ENCODE results near the gene HOXA5.

HOXA5 gene

GRCh38 chr7:27182861-27183681 lies 39.6 kb upstream of the HOXA5 start:
- peak; percentile 39 for DNase-seq (ENCODE audit: low spot score)

GRCh38 chr7:27182285-27182841 lies 38.9 kb upstream of the HOXA5 start:
- DNase-seq (ENCODE audit: low spot score), result no peak

GRCh38 chr7:27181795-27182275 lies 38.4 kb upstream of the HOXA5 start:
- DNase-seq (ENCODE audit: low spot score), result no peak

GRCh38 chr7:27180431-27181420 lies 37.2 kb upstream of the HOXA5 start:
- DNase-seq (ENCODE audit: low spot score), result no peak

- DNase-seq (ENCODE audit: low spot score), result peak; percentile 82
Measured at GRCh38 chr7:27179503-27180430, 36.3 kb upstream of the HOXA5 start.

- peak; percentile 39 for DNase-seq (ENCODE audit: low spot score)
Measured at GRCh38 chr7:27179030-27179429, 35.5 kb upstream of the HOXA5 start.

- peak; percentile 64 for DNase-seq (ENCODE audit: low spot score)
Measured at GRCh38 chr7:27178366-27178765, 34.9 kb upstream of the HOXA5 start.

- DNase-seq (ENCODE audit: low spot score), result no peak
Measured at GRCh38 chr7:27177795-27178320, 34.4 kb upstream of the HOXA5 start.

GRCh38 chr7:27176962-27177794 lies 33.7 kb upstream of the HOXA5 start:
- DNase-seq (ENCODE audit: low spot score), result no peak

GRCh38 chr7:27176524-27176845 lies 33.0 kb upstream of the HOXA5 start:
- DNase-seq (ENCODE audit: low spot score), result no peak

- DNase-seq (ENCODE audit: low spot score), result no peak
Measured at GRCh38 chr7:27175626-27176523, 32.4 kb upstream of the HOXA5 start.

GRCh38 chr7:27174874-27175625 lies 31.6 kb upstream of the HOXA5 start:
- DNase-seq (ENCODE audit: low spot score), result no peak

GRCh38 chr7:27173956-27174873 lies 30.7 kb upstream of the HOXA5 start, which contains the start of gene HOXA10:
HOXA10 (minus strand) TSS chr7:27174320; CDS start chr7:27174306, 14 bp downstream.
- DNase-seq (ENCODE audit: low spot score), result no peak

GRCh38 chr7:27173511-27173955 lies 30.1 kb upstream of the HOXA5 start:
- DNase-seq (ENCODE audit: low spot score), result peak; percentile 54

GRCh38 chr7:27172823-27173510 lies 29.5 kb upstream of the HOXA5 start:
- peak; percentile 69 for DNase-seq (ENCODE audit: low spot score)

GRCh38 chr7:27172315-27172774 lies 28.9 kb upstream of the HOXA5 start:
- peak; percentile 70 for DNase-seq (ENCODE audit: low spot score)

Data from RKO (cell line).